GM12891 (cell line): ENCODE results near the gene RASL12.

Experiments
- PAX5 ChIP-seq: IDR thresholded peaks from 2 replicates; pipeline ENCODE4 v1.6.1; 2011; ENCODE audit warnings: low read length, moderate library complexity, mild to moderate bottlenecking; ENCODE audit not compliant: insufficient read depth, severe bottlenecking
- POLR2A ChIP-seq: IDR thresholded peaks from 2 replicates; pipeline ENCODE4 v1.6.1; 2011; ENCODE audit warnings: low read depth, low read length, control low read depth
- POLR2AphosphoS5 ChIP-seq: IDR thresholded peaks from 2 replicates; pipeline ENCODE4 v1.6.1; 2011; ENCODE audit warnings: low read depth, low read length, control low read depth
- POU2F2 ChIP-seq: IDR thresholded peaks from 2 replicates; pipeline ENCODE4 v1.6.1; 2011; ENCODE audit warnings: low read depth, mild to moderate bottlenecking, control low read depth, low read length, moderate library complexity
- SPI1 ChIP-seq: IDR thresholded peaks from 2 replicates; pipeline ENCODE4 v1.6.1; 2011; ENCODE audit warnings: low read depth, low read length, control low read depth
- TAF1 ChIP-seq: IDR thresholded peaks from 2 replicates; pipeline ENCODE4 v1.6.1; 2011; ENCODE audit warnings: low read depth, low read length, control low read depth

DNA sequence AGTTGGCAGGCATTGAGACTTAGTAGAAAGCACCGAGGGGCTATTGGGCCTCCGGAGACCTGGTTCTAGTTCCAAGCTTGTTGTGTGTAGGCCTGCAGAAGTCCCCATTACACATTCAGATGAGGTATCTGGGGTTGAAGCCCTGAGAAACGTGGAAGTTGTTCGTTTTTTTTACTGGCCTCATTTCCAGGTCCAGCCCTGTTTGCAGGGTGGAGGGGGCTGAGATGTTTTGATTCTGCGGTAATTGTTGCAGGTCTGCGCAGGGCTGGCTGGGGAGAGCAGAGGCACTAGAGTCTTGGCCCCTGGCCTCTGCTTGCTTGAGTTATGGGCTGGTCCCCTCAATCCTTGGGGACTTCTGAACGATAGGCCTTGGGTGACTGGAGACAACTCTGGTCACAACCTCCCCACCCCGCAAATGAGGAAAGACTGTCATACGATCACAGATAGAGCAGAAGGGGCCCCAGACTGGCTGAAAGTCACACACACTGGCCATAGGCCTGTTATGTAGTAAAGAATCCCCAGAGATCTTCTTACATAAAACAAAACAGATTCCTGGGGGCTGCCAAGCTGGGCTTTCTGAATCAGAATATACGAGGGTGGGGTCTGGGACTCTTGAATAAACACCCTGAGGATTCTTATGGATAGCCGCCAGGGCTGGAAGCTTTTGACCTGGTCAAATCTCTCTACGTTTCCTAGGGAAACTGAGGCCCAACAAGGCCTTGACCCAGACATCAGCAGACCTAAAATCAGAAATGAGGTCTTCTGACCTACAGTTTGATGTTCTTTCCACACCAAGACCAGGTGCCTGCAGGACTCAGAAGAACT lies 24.4 kb upstream of the RASL12 start:
- TF ChIP-seq POLR2A (no peak), POLR2AphosphoS5 (no peak), TAF1 (no peak), SPI1 (no peak), POU2F2 (no peak), PAX5 (no peak)
